ENCODE data around the gene TMC6.

The TMC6 gene

DNA sequence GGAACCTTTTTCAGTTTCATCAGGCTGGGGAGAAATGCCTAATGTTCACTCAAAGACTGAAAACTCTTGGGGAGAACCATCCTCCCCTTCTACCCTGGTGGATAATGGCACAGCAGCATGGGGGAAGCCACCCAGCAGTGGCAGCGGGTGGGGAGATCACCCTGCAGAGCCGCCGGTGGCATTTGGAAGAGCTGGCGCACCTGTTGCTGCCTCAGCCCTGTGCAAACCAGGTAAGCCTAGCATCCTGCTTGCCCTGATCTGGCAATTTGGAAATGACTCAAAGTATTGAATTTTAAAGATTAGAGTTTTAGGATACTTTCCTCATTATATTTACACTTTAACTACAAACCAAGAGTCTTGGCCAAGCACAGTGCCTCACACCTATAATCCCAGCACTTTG lies 63.8 kb downstream of the TMC6 start:
- DNase-seq (ENCODE audit: low read depth, low spot score): no peak
- Histone ChIP-seq H3K9me3 (ENCODE audit: low read depth, low read length) (no peaks in the 10 kb centered on the region), H3K9ac (ENCODE audit: insufficient read length) (no peak overlapping the region), H3K27ac (no peak overlapping the region), H3K4me3 (no peak overlapping the region), H3K36me3 (ENCODE audit: insufficient read depth, low read length) (no peaks in the 10 kb centered on the region; the same call in 1 of the 2 replicates)
- TF ChIP-seq FOXP2 (optimal IDR thresholded peaks at IDR 0.05; ENCODE audit: control extremely low read depth, extremely low read length, insufficient read depth) (no peak), POLR2AphosphoS5 (IDR thresholded peaks at IDR 0.05; ENCODE audit: borderline replicate concordance, low read depth, low read length) (no peak), EZH2 (IDR thresholded peaks at IDR 0.05) (no peak)

DNA sequence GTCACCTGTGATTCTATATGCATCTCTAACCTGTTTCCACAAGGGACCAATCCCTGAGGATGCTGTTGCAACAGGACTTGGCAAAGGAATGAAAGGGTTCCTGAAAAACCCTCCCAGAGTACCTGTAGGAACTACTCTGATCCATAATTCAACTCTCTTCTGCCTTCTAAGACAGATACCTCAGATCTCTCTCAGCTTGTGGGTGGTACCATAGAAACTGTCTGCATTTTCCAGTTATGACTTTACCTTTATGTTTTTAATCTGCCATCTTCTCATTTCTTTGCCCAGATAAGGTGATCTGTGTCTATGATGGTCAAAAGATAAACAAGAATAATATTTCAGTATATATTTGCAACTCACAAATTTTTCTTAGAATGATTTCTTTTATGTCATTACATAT lies 65.1 kb downstream of the TMC6 start:
- Histone ChIP-seq H3K27ac (no peak overlapping the region), H3K36me3 (ENCODE audit: insufficient read depth, low read length) (no peaks in the 10 kb centered on the region; the same call in 1 of the 2 replicates), H3K4me3 (no peak overlapping the region), H3K9ac (ENCODE audit: insufficient read length) (no peak overlapping the region), H3K9me3 (ENCODE audit: low read depth, low read length) (no peaks in the 10 kb centered on the region)
- no peak for DNase-seq (ENCODE audit: low read depth, low spot score)
- TF ChIP-seq POLR2AphosphoS5 (IDR thresholded peaks at IDR 0.05; ENCODE audit: borderline replicate concordance, low read depth, low read length) (no peak), EZH2 (IDR thresholded peaks at IDR 0.05) (no peak), FOXP2 (optimal IDR thresholded peaks at IDR 0.05; ENCODE audit: control extremely low read depth, extremely low read length, insufficient read depth) (no peak)

DNA sequence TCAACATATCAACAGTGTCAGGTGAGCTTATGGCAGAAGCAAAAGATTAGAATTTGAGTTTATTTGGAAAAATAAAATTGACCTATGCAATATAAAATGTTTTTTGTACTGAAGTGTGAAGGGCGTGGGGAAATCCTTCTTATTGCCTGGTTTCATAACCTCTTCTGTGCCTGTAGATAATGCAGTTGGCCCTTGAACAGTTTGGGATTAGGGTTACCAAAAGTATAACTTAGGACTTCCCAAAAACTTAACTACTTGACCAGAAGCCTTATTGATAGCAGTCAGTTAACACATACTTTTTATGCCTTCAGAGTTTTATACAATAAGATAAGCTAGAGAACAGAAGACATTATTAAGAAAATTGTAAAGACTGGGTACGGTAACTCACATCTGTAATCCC lies 66.0 kb downstream of the TMC6 start:
- Histone ChIP-seq H3K27ac (no peak overlapping the region), H3K4me3 (no peak overlapping the region), H3K9me3 (ENCODE audit: low read depth, low read length) (no peaks in the 10 kb centered on the region), H3K36me3 (ENCODE audit: insufficient read depth, low read length) (no peaks in the 10 kb centered on the region; the same call in 1 of the 2 replicates), H3K9ac (ENCODE audit: insufficient read length) (no peak overlapping the region)
- DNase-seq (ENCODE audit: low read depth, low spot score): no peak
- TF ChIP-seq FOXP2 (optimal IDR thresholded peaks at IDR 0.05; ENCODE audit: control extremely low read depth, extremely low read length, insufficient read depth): no peak
- TF ChIP-seq POLR2AphosphoS5 (IDR thresholded peaks at IDR 0.05; ENCODE audit: borderline replicate concordance, low read depth, low read length): no peak
- TF ChIP-seq EZH2 (IDR thresholded peaks at IDR 0.05): no peak
